IMR-90 (cell line): ENCODE data around the gene PCDHA1. TPM values are rescaled to one million over a fixed set of nuclear protein-coding genes. Genes with fewer than 3 reads are reported as not detected.

Experiments
- ATAC-seq: fragments of 200-7000 bp; cut with Tn5 transposase; 2 replicates; pipeline ENCODE4 v1.9.1; 2020; ENCODE audit warnings: low read depth, mild to moderate bottlenecking, moderate library complexity
- BruUV-seq: library from RNA; stranded (reverse); fragments of 400-500 nt; replicated peaks from 2 replicates; lab custom pipeline; 2021; lab: Mats Ljungman, UMichigan
- CTCF ChIA-PET: fragments of 300-600 bp; formaldehyde crosslinking; extraction: SDS; loops from one replicate; lab custom pipeline; 2021; ENCODE audit warnings: antibody characterized with exemption; lab: Yijun Ruan, JAX
- POLR2A ChIA-PET: fragments of 300-600 bp; sonication (Branson Sonifier 250); formaldehyde crosslinking; loops from one replicate; lab custom pipeline; 2022; ENCODE audit warnings: antibody characterized with exemption; ENCODE audit not compliant: unreplicated experiment; lab: Charles Lee
- DNase-seq: peaks from one replicate; pipeline ENCODE4 v3.0.0; 2013
- H2AFZ ChIP-seq: replicated peaks from 2 replicates; pipeline ENCODE3; 2013; ENCODE audit warnings: low read length, mild to moderate bottlenecking; ENCODE audit not compliant: poor library complexity
- H2AK5ac ChIP-seq: 2 replicates; pipeline ENCODE4 v1.6.1; 2013; ENCODE audit warnings: low read depth, low read length, inconsistent platforms
- H2AK9ac ChIP-seq: replicated peaks from 2 replicates; pipeline ENCODE3; 2013; ENCODE audit warnings: mild to moderate bottlenecking, low read depth, low read length, moderate library complexity; ENCODE audit not compliant: poor library complexity
- H2BK120ac ChIP-seq: 2 replicates; pipeline ENCODE4 v1.6.1; 2013; ENCODE audit warnings: low read depth, low read length, inconsistent platforms
- H2BK15ac ChIP-seq: 3 replicates; pipeline ENCODE4 v1.6.1; 2013; ENCODE audit warnings: low read depth, low read length, inconsistent platforms
- H2BK20ac ChIP-seq: 2 replicates; pipeline ENCODE4 v1.6.1; 2013; ENCODE audit warnings: low read depth, mild to moderate bottlenecking, inconsistent platforms, low read length, moderate library complexity
- H2BK5ac ChIP-seq: 2 replicates; pipeline ENCODE4 v1.6.1; 2013; ENCODE audit warnings: mild to moderate bottlenecking, low read depth, low read length, inconsistent platforms; ENCODE audit not compliant: poor library complexity, severe bottlenecking
- H3K14ac ChIP-seq: replicated peaks from 2 replicates; pipeline ENCODE4 v1.6.1; 2013; ENCODE audit warnings: low read depth, low read length, inconsistent platforms
- H3K18ac ChIP-seq: 2 replicates; pipeline ENCODE4 v1.6.1; 2013; ENCODE audit warnings: low read depth, low read length, control low read depth
- H3K23ac ChIP-seq: 2 replicates; pipeline ENCODE4 v1.6.1; 2013; ENCODE audit warnings: low read depth, low read length, inconsistent platforms
- H3K27ac ChIP-seq: 2 replicates; pipeline ENCODE4 v1.5.1; 2013; ENCODE audit warnings: mild to moderate bottlenecking, control low read depth, low read length; ENCODE audit not compliant: insufficient read depth
- H3K27me3 ChIP-seq: 2 replicates; pipeline ENCODE4 v1.6.1; 2013; ENCODE audit warnings: low read length; ENCODE audit not compliant: control insufficient read depth, insufficient read depth
- H3K36me3 ChIP-seq: 2 replicates; pipeline ENCODE4 v1.6.1; 2013; ENCODE audit warnings: low read length, mixed read lengths; ENCODE audit not compliant: control insufficient read depth, insufficient read depth
- H3K4ac ChIP-seq: 2 replicates; pipeline ENCODE4 v1.6.1; 2013; ENCODE audit warnings: low read depth, low read length, inconsistent platforms
- H3K4me1 ChIP-seq: 2 replicates; pipeline ENCODE4 v1.6.1; 2013; ENCODE audit warnings: low read length, mixed read lengths; ENCODE audit not compliant: control insufficient read depth, insufficient read depth
- H3K4me2 ChIP-seq: 2 replicates; pipeline ENCODE4 v1.6.1; 2013; ENCODE audit warnings: low read depth, mild to moderate bottlenecking, control low read depth, low read length, moderate library complexity
- H3K4me3 ChIP-seq: 2 replicates; pipeline ENCODE4 v1.5.1; 2013; ENCODE audit warnings: low read depth, mild to moderate bottlenecking, control low read depth, low read length, moderate library complexity; ENCODE audit not compliant: insufficient read depth
- H3K56ac ChIP-seq: 2 replicates; pipeline ENCODE4 v1.6.1; 2013; ENCODE audit warnings: low read length, inconsistent platforms; ENCODE audit not compliant: insufficient read depth; ENCODE audit errors: extremely low read depth
- H3K79me1 ChIP-seq, 2 experiments: 2 replicates each; pipeline ENCODE4 v1.6.1; 2013; ENCODE audit warnings: low read length in 2 of 2, inconsistent platforms in 1 of 2, low read depth in 1 of 2
- H3K9ac ChIP-seq: 2 replicates; pipeline ENCODE4 v1.6.1; 2013; ENCODE audit warnings: low read depth, low read length, control low read depth
- H3K9me1 ChIP-seq: 2 replicates; pipeline ENCODE4 v1.6.1; 2013; ENCODE audit warnings: low read length, inconsistent platforms; ENCODE audit not compliant: insufficient read depth
- H3K9me3 ChIP-seq: 2 replicates; pipeline ENCODE4 v1.6.1; 2013; ENCODE audit warnings: low read length; ENCODE audit not compliant: control insufficient read depth, insufficient read depth
- H4K20me1 ChIP-seq: 2 replicates; pipeline ENCODE4 v1.6.1; 2013; ENCODE audit warnings: low read length, inconsistent platforms; ENCODE audit not compliant: insufficient read depth
- H4K5ac ChIP-seq: 2 replicates; pipeline ENCODE4 v1.6.1; 2013; ENCODE audit warnings: mild to moderate bottlenecking, low read depth, low read length, control low read depth
- H4K8ac ChIP-seq, 2 experiments: 2 replicates each; pipeline ENCODE4 v1.6.1; 2013; ENCODE audit warnings: low read depth in 2 of 2, low read length in 2 of 2, control low read depth in 1 of 2, inconsistent platforms in 1 of 2
- H4K91ac ChIP-seq: 2 replicates; pipeline ENCODE4 v1.6.1; 2013; ENCODE audit warnings: low read depth, low read length, inconsistent platforms; ENCODE audit not compliant: insufficient read depth
- BHLHE40 ChIP-seq: fragments of 150-350 bp; IDR thresholded peaks from 2 replicates; pipeline ENCODE4 v1.6.1; 2016; ENCODE audit warnings: mild to moderate bottlenecking, low read depth, low read length
- CEBPB ChIP-seq: IDR thresholded peaks from 2 replicates; pipeline ENCODE4 v1.6.1; 2012; ENCODE audit warnings: low read depth, low read length, improper control_type of control experiment
- CHD1 ChIP-seq: IDR thresholded peaks from 2 replicates; pipeline ENCODE4 v1.6.1; 2012; ENCODE audit warnings: low read depth, low read length, improper control_type of control experiment
- FOS ChIP-seq: fragments of 150-350 bp; IDR thresholded peaks from 2 replicates; pipeline ENCODE4 v1.6.1; 2016; ENCODE audit warnings: low read depth, low read length
- MAFK ChIP-seq: IDR thresholded peaks from 2 replicates; pipeline ENCODE4 v1.6.1; 2012; ENCODE audit warnings: low read depth, low read length, improper control_type of control experiment
- MAZ ChIP-seq: IDR thresholded peaks from 2 replicates; pipeline ENCODE4 v1.6.1; 2012; ENCODE audit warnings: low read depth, mild to moderate bottlenecking, low read length, improper control_type of control experiment, moderate library complexity, borderline replicate concordance
- MXI1 ChIP-seq: IDR thresholded peaks from 2 replicates; pipeline ENCODE4 v1.6.1; 2012; ENCODE audit warnings: low read depth, mild to moderate bottlenecking, low read length, moderate library complexity, borderline replicate concordance
- NFE2L2 ChIP-seq: fragments of 150-350 bp; IDR thresholded peaks from 2 replicates; pipeline ENCODE4 v1.6.1; 2016; ENCODE audit warnings: low read depth, mild to moderate bottlenecking, low read length
- POLR2A ChIP-seq: IDR thresholded peaks from 2 replicates; pipeline ENCODE4 v1.6.1; 2012; ENCODE audit warnings: mild to moderate bottlenecking, low read depth, low read length
- RAD21 ChIP-seq: IDR thresholded peaks from 2 replicates; pipeline ENCODE4 v1.6.1; 2012; ENCODE audit warnings: low read length, improper control_type of control experiment
- RCOR1 ChIP-seq: IDR thresholded peaks from 2 replicates; pipeline ENCODE4 v1.6.1; 2012; ENCODE audit warnings: mild to moderate bottlenecking, low read length, improper control_type of control experiment; ENCODE audit not compliant: insufficient replicate concordance
- RFX5 ChIP-seq: IDR thresholded peaks from 2 replicates; pipeline ENCODE4 v1.8.0; 2012; ENCODE audit warnings: low read depth, mild to moderate bottlenecking, low read length, moderate library complexity
- SMC3 ChIP-seq: fragments of 150-350 bp; IDR thresholded peaks from 2 replicates; pipeline ENCODE4 v1.6.1; 2016; ENCODE audit warnings: low read depth, mild to moderate bottlenecking, antibody characterized with exemption, low read length, moderate library complexity
- USF2 ChIP-seq: fragments of 150-350 bp; IDR thresholded peaks from 2 replicates; pipeline ENCODE4 v1.6.1; 2017; ENCODE audit warnings: mild to moderate bottlenecking, antibody characterized with exemption, low read length, low read depth
- WGBS, 2 experiments: methylation state at CpG; one replicate each; pipeline versions ENCODE4 v1.1.5 to v1.1.7; 2013; ENCODE audit warnings: missing lambda C conversion rate in 2 of 2; ENCODE audit not compliant: insufficient read length in 1 of 2; ENCODE audit errors: extremely low coverage in 2 of 2; 5-methylcytosine and 5-hydroxymethylcytosine counted together
- dilution Hi-C: fragments of 300-500 bp; cut with HindIII; formaldehyde crosslinking; loops from one replicate; pipeline ENCODE4 v1.14.3; 2018; ENCODE audit warnings: low sequenced_read_pairs; ENCODE audit not compliant: unreplicated experiment
- in situ Hi-C: fragments of 300-500 bp; cut with MboI; formaldehyde crosslinking; loops from 3 replicates; pipeline ENCODE4 v1.14.3; 2019; ENCODE audit warnings: low sequenced_read_pairs, inconsistent platforms, mixed read lengths
- intact Hi-C: fragments of 100-400 bp; cut with micrococcal nuclease; formaldehyde crosslinking; loops from 2 replicates; pipeline ENCODE4 v1.10.0; 2022
- polyA plus RNA-seq, 3 experiments: library from polyadenylated mRNA; depleted of rRNA; stranded (reverse); fragments of >200 nt; gene quantifications; 2 replicates each; pipeline ENCODE4 v1.2.3, GENCODE V29; 2012; ENCODE audit warnings: low replicate concordance in 1 of 3
- total RNA-seq: library from RNA; depleted of rRNA; stranded (reverse); fragments of >200 nt; gene quantifications from 2 replicates; pipeline ENCODE4 v1.2.3, GENCODE V29; 2012
- TF ChIP-seq, protein P1 (sequence below): fragments of 150-350 bp; IDR thresholded peaks from 2 replicates; pipeline ENCODE4 v1.6.1; 2016; ENCODE audit warnings: low read depth, mild to moderate bottlenecking, low read length, moderate library complexity, borderline replicate concordance
- TF ChIP-seq, protein P2 (sequence below): conservative IDR thresholded peaks from 2 replicates; pipeline ENCODE4 v1.5.1; 2012; ENCODE audit warnings: mild to moderate bottlenecking, low read depth, low read length, improper control_type of control experiment

PCDHA1 gene
- total and polyA plus RNA-seq, 2 of the 4 experiments (the other 2 are of a cell fraction): under 0.01 to 0.05 TPM

- TF ChIP-seq USF2 (no peak), CEBPB (no peak), MAFK (no peak), MAZ (no peak), BHLHE40 (no peak), RCOR1 (no peak), FOS (no peak), POLR2A (no peak), SMC3 (no peak), RAD21 (no peak), CHD1 (no peak), NFE2L2 (no peak), MXI1 (no peak), RFX5 (no peak)
- TF ChIP-seq, protein P1, sequence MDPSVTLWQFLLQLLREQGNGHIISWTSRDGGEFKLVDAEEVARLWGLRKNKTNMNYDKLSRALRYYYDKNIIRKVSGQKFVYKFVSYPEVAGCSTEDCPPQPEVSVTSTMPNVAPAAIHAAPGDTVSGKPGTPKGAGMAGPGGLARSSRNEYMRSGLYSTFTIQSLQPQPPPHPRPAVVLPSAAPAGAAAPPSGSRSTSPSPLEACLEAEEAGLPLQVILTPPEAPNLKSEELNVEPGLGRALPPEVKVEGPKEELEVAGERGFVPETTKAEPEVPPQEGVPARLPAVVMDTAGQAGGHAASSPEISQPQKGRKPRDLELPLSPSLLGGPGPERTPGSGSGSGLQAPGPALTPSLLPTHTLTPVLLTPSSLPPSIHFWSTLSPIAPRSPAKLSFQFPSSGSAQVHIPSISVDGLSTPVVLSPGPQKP: no peak
- TF ChIP-seq, protein P2, sequence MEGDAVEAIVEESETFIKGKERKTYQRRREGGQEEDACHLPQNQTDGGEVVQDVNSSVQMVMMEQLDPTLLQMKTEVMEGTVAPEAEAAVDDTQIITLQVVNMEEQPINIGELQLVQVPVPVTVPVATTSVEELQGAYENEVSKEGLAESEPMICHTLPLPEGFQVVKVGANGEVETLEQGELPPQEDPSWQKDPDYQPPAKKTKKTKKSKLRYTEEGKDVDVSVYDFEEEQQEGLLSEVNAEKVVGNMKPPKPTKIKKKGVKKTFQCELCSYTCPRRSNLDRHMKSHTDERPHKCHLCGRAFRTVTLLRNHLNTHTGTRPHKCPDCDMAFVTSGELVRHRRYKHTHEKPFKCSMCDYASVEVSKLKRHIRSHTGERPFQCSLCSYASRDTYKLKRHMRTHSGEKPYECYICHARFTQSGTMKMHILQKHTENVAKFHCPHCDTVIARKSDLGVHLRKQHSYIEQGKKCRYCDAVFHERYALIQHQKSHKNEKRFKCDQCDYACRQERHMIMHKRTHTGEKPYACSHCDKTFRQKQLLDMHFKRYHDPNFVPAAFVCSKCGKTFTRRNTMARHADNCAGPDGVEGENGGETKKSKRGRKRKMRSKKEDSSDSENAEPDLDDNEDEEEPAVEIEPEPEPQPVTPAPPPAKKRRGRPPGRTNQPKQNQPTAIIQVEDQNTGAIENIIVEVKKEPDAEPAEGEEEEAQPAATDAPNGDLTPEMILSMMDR: no peak
- H3K4ac ChIP-seq: no peak overlapping the region
- H3K79me1 ChIP-seq: no peaks in the 10 kb centered on the region
- no TSS peak for BruUV-seq
- ChIA-PET POLR2A (no interaction called here), CTCF (no interaction called here)
- no peak overlapping the region for H3K23ac ChIP-seq
- no peak overlapping the region for H4K91ac ChIP-seq
- no peaks in the 10 kb centered on the region for H4K20me1 ChIP-seq
- no peak overlapping the region for H2AFZ ChIP-seq
- H2BK5ac ChIP-seq: no peak overlapping the region
- H3K27me3 ChIP-seq: no peaks in the 10 kb centered on the region
- no peak overlapping the region for H3K14ac ChIP-seq
- H2BK15ac ChIP-seq: no peak overlapping the region
- no peak overlapping the region for H4K8ac ChIP-seq
- DNase-seq (no peak), ATAC-seq (no peak)
- no peak overlapping the region for H3K4me2 ChIP-seq
- no peak overlapping the region for H2BK120ac ChIP-seq
- peaks cover 14% of the 10 kb centered on the region for H3K9me3 ChIP-seq
- in situ Hi-C loops: no loop called here
- 76% methylated on average over 3 of the region's 5 CpGs; no CpG with 5 or more reads in 1 of the 2 experiments for WGBS, 2 experiments
- no peak overlapping the region for H2BK20ac ChIP-seq
- dilution Hi-C loops: no loop called here
- H3K56ac ChIP-seq: no peak overlapping the region
- H3K36me3 ChIP-seq: no peaks in the 10 kb centered on the region
- no peak overlapping the region for H3K18ac ChIP-seq
- no peak overlapping the region for H2AK5ac ChIP-seq
- no peak overlapping the region for H2AK9ac ChIP-seq
- H3K4me1 ChIP-seq: no peaks in the 10 kb centered on the region
- H3K27ac ChIP-seq: no peak overlapping the region
- H3K9me1 ChIP-seq: no peaks in the 10 kb centered on the region
- no peak overlapping the region for H3K9ac ChIP-seq
- H4K5ac ChIP-seq: no peak overlapping the region
- intact Hi-C loops: no loop called here
- no peak overlapping the region for H3K4me3 ChIP-seq
Observed at GRCh38 chr5:140753561-140753960, 32.4 kb upstream of the PCDHA1 start.
